CD4-positive, alpha-beta T cell treated with Interleukin-10 for 1 hour (primary cell): Measurements from ENCODE around the gene EGFL7.

Source experiments
- DNase-seq: peaks from one replicate; pipeline ENCODE4 v3.0.0-alpha.2; 2020

EGFL7 gene

DNA sequence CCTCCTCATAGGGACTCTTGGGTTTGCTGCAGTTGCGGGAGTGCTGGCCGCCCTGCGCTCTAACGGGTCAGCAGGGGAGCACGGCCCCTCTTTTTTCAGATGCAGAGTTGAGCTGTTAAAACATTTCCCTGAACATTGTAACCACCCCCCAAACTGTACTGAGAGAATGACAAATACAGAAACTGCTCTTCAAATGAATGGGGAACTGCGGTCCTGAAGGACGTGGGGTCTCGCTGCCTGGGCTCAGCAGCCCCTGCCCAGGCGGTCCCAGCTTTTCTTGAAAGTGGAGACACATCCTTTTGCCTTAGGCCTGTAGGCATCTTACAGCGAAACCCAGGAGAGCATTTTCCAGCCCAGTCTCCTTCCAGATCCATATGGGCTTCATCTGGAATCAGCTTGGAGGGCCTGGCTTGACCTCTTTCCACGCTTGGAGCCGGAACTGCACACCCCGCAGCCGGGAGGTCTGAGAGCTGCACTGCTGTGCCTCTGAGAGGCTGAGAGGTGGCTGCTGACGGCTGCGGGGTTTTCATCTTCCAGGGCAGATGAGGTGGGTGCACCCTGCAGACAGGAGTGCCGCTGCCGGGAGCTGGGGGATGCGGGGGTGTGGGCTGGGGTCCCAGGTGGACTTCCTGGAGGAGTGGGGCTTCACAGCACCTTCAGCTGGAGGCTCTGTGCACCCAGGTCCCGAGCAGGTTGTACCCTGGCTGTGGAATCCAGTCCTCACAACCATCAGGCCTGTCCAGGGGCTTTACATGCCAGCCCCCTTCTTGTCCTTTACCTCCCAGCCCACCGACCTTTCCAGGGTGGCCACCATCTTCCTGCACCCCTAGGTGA, 25.8 kb downstream of the EGFL7 start:
- DNase-seq = no peak

DNA sequence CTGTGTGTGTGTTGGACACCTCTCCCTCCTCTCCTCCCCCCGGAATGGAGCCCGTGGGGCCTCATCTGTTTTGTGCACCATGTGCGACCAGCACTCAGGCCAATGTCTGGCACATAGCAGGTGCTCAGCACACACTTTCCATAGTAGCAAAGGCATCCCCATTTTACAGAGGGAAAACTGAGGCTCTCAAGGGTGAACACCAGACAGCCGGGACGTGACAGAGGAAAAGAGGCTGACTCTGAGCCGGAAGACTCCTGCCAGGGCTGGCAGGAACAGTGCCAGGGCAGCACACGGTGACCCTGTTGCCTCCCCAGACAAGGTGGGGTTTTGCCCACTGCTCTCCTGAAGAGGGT, 26.4 kb downstream of the EGFL7 start:
- no peak for DNase-seq

DNA sequence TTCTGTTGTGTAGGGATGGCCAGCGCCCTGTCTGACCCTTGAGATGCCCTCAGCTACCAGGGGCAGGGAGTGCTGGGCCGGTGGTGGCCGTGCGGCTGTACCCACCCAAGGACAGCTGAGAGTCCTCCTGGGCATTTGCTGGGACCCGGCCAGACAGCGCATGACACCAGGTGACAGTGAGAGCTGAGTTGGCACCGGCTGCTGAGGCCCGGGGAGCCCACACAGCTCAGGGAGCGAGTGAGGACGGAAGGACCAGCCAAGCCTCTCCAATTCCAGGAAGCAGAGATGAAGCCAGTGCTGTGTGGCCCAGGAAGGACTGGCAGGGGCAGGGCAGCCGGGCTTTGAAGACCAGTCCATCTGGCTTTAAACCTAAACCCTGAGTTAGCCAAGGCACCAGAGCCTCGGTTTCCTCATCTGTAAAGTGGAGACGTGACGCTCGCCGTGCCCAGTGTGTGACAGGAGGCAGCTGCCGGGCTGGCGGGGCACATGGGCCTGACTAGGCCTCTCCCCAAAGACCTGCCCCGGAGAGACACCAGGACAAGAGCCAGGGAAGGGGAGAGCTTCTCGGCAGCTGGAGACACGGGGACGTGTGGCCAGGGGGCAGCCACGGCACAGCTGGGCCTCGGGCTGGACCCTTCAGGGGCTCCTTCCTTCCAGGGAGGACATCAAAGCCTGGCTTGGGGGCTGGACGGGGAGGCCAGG, 27.5 kb downstream of the EGFL7 start:
- DNase-seq = no peak

DNA sequence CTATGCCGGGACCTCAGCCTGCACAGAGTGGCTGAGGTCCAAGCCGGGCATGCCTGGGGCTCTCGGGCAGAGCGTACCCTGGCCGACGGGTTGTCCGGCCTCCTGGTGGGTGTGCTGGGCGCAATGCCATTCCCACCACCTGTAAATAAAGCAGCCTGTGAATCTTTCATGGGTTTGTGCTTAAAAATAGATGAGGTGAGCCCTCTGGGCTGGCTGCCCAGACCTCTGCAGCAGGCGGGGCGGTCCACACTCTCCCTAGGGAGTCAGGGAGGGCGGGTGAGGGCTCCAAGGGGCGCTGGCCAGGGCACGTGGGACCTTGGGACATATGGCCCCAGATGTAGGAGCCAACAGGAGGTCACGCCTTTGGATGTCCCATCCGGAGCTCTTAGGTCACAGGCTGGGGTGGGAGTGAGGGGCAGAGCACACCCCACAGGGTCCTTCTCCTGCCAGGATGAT, 28.1 kb downstream of the EGFL7 start:
- DNase-seq = no peak

DNA sequence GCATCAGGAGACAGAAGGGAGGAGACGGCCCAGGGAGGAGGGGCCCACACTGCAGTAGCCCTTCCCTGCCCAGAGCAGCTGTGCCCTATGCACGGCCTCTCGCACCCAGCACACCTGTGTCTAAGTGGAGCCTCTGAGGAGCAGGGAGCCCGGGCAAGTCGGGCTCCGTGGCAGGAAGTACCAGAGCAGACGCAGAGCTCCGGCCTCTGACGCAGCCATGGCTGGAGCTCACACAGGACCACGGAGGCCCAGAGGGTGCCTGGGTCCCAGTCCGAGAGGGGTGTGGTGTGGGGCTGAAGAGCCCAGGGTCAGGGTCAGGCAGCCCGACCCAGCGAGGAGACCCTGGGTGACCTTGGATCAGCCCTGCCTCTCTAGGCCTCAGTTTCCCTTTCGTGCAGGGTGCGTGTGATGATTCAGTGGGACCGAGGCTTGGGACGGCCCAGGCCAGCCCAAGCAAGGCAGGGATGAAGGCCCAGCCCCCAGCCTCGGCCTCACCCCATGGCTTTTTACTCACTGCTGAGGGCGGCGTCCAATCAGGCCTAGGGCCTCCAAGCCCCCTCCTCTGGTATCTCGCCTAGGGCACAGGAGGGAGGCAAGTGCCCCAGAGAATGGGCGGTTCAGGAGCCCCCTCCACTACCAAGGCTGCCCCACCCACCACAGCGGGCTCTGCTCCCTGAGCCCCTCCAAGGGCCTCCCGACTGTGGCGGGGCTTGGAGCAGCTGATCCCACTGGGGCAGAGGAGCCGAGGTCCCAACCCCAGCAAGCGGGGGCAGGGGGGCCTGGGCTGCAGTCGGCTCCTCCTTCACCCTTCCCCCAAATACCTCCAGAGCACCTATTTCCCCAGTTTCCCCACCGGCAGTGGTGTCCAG, 28.8 kb downstream of the EGFL7 start:
- DNase-seq = no peak

DNA sequence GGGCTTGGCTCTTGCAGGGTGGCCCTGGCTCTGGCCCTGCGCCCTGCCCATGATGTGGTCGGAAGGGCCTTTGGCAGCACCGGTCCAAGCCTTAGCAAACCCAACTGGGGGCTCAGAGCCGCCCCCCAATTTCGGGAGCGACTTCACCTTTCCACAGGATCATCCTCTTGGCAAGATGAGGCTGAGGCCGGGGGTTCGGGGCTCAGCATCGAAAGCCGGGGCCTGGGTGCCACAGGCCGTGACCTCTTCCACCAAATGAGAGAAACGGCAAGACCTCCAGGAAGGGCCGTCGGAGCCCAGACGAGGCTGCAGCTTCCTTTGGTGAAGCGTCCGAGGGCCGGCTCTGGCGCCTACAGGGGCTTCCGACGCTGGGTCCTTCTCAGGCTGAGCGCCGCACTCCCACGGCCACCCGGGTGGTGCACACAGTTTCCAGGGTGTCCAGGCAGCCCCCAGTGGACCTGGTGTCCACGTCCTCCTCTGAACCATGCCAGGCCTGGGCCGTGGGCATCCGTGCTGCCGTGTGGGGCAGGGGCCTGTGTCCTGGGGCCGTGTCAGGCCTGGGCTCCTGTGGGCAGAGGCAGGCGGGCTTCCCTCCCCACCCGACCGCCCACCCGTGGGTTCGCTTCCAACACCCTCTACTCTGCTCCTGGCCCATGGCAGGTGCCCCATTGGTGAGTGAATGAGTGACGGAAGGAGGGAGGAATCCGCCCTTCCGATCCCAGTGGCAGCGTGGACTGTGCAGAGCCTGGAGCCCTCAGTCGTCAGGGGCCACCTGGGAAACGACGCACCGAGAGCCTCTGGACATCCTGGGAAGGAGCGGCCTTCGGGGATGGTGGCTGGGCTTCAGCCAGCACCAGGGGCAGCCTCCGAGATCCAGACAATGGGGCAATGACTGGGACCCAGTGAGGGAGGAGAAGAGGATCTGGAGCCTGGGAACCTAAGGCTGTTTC, 29.7 kb downstream of the EGFL7 start:
- DNase-seq = no peak

DNA sequence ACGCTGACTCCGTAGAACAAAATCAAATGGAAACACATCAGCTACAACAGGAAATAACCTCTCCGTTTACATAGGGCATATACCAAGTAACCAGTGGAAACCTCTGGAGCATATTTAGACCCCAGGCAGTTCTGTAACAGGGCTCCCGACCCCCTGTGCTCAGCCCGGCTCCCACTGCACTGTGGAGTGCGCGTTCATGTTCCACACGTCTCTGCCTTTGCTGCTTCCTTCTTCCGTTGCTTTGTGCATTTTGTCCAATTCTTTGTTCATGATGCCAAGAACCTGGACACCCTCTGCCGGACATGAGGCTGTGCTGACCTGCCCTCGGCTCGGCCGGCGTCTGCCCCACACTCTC, 30.4 kb downstream of the EGFL7 start:
- DNase-seq = no peak

DNA sequence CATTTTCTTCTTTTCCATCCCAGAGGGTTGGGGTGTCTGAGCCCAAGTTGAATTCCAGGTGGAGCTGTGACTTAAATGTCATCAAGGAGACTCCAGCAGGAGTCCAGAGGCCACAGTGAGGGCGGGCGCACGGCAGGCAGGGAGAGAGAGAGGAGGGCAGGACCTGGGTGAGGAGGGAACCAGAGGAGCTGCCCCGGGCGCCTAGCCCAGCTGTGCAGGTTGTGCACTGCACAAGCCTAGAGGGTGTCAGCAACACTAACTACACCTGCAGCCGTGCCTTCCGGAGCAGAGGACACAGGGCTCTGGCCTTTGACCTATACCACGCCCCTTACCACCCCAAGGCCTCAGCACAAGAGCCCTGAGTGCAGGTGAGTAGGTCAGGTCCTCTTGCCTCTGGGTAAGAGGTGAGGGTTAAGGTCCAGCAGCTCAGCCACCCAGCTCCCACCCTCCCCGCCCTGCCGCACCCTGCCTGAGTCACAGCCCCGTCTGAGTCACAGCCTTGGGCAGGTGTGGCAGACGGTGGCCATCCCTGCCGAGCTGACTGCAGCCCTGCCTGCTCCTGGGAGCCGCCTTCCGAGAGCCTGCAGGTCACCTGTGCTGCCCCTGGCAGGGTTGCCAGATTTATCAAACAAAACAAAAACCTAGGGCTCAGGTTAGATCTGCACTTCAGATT, 30.9 kb downstream of the EGFL7 start:
- no peak for DNase-seq

DNA sequence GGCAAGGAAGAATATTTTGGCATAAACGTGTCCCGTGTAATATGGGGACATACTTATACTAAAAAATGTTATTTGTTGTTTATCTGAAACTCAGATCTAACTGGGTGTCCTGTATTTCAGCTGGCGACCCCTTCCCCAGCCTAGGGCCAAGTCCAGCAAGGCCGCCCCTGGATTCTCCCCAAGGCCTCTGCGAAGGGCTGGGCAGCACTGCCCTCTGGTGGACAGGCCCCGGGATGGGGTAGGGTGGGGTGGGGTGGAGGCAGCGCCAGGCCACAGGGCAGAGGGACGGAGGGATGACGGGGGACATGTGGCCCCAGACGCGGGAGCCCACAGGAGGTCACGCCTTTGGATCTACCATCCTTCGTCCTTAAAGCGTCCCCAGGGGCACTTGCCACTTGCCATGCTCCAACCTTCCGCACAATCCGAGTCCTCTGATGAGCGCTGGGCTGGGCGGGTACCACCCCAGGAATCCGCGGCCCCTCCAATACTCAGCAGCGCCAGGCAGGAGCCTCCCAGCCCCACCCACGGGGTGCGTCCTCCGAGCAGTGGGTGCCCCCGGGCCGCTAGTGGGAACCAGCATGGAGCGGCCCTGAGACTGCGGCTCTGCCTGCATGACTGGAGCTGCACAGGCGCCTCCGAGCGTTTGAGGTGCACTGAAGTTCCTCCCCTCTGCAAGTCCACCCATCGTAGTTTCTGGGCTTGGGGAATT, 31.6 kb downstream of the EGFL7 start:
- DNase-seq = no peak

DNA sequence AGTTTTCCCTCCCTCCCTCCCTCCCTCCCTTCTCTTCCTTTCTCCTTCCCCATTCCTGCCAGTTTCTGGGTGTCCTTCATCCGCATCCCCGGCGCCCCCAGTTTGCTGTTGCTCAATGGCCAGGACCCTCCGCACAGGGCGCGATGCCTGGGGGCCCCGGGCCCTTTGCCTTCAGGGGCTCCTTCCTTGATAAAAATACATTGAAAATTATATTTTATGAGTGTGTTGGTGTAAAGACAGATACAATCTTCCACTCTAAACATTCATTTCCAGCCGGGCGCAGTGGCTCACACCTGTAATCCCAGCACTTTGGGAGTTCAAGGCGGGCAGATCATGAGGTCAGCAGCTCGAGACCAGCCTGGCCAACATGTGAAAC, 32.1 kb downstream of the EGFL7 start:
- DNase-seq = no peak

DNA sequence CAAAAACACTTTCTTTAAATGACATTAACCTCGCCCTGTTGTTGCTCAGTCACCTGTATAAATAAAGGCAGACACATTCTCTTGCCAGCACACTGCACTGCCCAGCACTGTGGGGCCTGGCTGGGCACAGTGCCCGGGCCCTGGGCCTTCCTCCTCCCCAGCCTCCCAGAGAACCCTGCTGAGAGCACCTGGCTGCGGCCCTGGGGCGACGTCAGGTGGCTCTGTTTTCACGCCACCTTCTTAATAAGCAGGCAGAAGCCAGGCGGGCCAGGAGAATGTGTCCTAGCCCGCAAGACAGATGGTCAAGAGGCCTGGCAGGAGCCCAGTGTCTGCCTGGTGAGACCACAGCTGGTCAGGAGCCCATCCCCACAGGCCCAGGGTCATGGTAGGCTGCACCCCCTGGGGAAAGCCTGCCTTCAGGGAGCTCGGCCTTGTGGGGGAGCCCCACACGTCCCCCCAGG, 32.7 kb downstream of the EGFL7 start:
- no peak for DNase-seq

DNA sequence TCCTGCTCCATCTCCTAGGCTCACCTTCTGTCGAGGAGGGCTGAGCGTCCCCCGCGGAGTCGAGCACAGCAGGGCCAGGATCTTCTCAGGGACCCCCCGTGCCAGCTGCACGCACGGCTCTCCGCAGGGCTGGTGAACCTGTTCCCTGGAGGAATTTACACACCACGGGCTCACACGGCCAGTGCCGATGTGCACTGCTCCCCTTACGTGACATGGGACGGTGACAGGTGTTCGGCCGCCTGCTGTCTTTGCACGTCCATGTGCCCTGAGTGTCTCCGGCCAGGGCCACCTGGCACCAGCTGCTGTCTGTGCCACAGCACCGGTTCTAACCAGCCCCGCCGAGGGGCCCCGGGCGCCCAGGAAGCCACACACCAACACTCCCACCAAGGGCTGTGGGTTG, 33.2 kb downstream of the EGFL7 start:
- no peak for DNase-seq

DNA sequence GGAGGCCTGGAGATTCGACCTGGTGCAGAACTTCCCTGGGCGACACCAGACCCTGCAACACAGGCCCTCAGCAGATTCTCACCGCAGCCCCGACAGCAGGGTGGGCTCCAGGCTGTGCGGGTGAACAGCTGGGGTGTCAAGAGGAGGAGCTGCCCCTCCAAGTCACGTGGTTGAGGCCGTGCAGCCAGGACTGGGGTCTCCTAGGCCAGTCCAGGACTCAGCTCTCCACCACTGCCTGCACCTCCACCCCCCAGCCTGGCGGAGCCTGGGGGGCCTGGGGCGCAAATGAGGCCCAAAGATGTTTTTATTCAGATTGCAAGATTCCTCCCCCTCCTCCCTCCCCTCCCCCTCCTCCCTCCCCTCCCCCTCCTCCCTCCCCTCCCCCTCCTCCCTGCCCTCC, 33.8 kb downstream of the EGFL7 start:
- no peak for DNase-seq

DNA sequence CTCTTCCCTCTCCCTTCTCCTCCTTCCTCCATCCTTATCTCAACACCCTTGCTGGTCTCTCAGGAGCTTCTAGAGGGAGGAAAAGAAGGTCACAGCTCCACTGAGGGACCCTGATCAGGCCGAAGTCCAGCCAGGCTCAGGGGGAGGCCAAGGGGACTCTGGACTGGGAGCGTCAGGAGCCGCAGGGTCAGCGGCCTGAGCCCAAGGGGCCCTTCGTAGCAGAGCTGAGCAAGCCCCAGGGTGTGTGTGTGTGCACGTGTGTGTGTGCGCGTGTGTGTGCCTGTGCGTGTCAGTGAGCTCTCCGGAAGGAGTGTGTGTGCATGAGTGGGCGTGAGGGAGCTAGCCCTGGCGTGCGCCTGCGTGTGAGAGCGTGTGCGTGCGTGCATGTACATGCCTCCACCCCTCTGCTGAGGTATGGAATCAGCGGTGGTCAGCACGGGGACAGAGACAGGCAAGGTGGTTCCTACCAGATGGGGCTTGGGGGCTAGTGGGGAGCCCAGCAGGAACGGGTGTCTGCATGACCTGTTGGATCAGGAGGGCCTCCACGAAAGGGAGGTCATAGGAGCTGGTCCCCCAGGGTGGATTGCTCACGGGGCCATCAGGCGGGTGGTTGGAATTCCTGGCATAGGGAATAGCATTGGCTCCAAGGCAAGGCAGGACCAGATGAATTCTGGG, 34.6 kb downstream of the EGFL7 start:
- no peak for DNase-seq

DNA sequence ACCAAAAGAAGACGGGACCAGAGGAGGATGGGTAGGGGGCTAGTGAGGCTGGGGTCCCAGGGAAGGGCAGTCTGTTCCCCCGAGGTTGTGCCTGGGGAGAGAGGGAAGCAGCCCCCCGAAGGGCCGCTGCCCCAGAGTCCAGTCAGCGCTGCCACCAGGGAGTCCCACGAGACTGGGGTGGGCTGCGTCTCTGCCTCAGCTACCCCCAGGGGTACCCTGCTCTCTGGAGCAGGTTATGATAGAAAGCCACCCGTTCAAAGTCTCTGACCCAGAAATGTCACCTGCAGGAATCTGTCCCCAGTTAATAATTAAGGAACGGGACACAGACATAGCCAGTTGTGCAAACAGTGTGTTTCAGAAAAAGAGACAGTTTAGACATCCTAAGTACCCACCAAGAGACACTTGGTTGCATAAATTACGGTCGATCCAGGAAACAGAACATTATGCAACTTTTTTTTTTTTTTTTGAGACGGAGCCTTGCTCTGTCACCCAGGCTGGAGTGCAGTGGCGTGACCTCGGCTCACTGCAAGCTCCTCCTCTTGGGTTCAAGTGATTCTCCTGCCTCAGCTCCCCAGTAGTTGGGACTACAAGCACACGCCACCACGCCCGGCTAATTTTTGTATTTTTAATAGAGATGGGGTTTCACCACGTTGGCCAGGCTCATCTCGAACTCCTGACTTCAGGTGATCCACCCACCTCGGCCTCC, 35.3 kb downstream of the EGFL7 start:
- no peak for DNase-seq

DNA sequence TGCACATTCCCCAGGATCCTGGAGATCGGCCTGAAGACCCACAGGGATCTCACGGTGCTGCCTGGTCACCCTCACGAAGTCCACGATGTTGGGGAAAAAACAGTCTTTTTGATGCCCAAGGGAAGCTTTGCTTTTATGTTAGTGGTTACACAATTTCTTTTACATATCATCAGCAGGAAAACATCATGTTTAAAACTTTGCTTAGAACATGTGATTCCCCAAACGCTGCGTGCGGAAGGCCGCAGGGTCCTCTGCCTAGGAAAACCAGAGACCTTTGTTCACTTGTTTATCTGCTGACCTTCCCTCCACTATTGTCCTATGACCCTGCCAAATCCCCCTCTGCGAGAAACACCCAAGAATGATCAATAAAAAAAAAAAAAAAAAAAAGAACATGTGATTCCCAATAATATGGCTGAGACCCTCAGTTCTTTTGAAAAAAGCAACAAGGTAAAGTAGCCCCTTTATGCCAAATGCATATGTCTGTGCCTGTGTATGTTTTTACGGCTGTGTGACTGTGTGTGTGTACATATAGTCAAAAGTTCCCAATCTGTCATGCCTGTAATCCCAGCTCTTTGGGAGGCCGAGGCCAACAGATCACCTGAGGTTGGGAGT, 36.0 kb downstream of the EGFL7 start:
- DNase-seq = no peak

DNA sequence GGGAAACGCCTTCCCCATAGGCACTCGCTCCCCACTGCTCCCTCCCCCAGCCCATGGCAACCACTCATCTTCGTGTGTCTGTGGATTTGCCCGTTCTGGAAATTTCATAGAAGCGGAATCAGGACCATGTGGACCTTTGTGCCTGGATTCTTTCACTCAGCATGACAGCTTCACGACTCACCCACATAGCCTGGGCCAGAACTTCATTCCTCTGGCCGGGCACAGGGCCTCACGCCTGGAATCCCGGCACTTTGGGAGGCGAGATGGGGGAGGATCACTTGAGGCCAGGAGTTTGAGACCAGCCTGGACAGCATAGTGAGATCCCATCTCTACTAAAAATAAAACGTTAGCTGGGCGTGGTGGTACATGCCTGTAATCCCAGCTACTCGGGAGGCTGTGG, 37.6 kb downstream of the EGFL7 start:
- no peak for DNase-seq

DNA sequence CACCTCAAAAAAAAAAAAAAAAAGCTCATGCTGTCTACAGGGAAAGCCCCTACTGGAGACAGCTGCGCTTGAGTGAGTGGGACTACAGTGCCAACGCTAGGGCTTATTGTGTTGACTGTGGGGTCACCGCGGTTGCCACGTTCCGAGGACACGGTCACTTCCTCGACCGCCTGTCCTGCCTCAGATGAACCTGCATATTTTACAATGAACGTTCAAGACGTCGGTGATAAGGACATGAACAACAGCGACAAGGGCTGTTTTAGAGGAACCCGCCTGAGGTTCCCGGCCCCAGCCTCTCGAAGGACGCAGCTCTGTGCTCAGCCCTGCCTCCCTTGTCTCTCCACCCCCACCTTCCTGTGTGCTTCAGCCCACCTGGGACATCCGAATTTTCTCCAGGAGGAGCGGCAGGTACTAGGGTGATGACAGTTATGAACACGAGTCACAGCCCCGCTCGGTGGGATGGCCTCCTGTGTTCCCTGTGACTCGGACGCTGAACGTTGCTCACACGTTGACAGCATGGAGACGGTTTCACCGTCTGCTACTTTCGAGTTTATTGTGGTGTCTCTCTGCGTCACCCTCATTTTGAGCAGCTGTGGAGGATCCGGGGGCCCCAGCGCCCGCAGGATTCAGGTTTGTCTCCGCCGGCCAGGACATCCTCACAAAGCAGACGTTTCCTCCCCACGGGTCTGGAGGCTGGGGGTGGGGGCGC, 38.4 kb downstream of the EGFL7 start:
- DNase-seq = peak; percentile 52

DNA sequence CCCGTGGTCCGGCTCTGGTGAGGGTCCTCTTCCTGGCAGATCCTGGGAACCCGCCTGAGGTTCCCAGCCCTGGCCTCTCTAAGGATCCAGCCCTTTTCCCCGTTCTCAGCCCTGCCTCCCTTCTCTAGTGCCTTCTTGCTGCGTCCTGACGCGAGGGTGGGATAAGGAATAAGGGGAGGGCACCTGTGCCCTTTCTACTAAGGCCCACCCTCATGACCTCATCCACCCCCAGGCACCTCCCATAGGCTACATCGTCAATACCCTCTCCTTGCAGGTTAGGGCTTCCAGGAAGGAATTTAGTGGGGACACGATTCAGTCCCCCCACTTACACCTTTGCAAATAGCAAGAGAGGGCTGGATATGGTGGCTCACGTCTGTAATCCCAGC, 38.9 kb downstream of the EGFL7 start:
- DNase-seq = no peak
